ENCODE results near the gene RGS13.

RGS13 gene

GRCh38 chr1:192626366-192627179 lies 9.4 kb upstream of the RGS13 start:
- no peak for DNase-seq (ENCODE audit: low read depth, low spot score)

DNA sequence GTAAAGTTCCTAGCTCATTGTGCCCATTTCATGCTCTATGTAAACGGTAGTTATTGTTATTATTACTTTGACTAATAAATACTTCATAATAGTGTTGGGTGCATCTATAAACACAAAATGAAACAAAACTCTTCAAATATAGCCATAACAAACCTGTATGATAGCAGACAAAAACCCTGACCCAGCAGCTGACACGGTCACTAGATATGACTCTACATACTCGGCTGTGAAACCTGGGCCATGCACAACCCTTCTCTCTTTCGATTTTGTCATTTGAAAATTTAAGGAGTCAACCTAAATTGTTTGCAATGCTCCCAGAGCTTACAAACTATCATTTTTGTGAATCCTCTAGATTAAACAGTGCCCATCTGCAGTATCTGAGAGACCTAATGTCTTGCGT lies 8.0 kb upstream of the RGS13 start:
- DNase-seq (ENCODE audit: low read depth, low spot score): no peak

GRCh38 chr1:192628396-192629057 lies 7.4 kb upstream of the RGS13 start:
- no peak for DNase-seq (ENCODE audit: low read depth, low spot score)

DNA sequence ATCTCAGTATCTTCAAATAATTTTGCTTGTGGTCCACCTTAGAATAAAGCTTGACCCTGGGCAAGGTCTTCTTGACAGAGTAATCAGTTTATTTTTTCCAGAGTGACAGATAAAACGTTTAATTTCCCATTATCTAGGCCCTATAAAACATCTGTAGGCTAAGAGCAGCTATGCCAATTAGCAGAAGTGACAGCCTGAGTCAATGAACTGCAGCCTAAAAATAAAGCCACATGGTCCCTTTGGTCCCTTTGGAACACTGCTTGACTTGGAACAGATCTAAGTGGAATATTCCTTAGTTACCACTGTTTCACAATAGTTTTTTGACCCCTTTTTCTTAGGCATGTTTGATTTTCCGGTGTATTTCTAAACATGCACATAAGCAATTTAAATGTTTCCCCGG lies 6.3 kb upstream of the RGS13 start:
- no peak for DNase-seq (ENCODE audit: low read depth, low spot score)

DNA sequence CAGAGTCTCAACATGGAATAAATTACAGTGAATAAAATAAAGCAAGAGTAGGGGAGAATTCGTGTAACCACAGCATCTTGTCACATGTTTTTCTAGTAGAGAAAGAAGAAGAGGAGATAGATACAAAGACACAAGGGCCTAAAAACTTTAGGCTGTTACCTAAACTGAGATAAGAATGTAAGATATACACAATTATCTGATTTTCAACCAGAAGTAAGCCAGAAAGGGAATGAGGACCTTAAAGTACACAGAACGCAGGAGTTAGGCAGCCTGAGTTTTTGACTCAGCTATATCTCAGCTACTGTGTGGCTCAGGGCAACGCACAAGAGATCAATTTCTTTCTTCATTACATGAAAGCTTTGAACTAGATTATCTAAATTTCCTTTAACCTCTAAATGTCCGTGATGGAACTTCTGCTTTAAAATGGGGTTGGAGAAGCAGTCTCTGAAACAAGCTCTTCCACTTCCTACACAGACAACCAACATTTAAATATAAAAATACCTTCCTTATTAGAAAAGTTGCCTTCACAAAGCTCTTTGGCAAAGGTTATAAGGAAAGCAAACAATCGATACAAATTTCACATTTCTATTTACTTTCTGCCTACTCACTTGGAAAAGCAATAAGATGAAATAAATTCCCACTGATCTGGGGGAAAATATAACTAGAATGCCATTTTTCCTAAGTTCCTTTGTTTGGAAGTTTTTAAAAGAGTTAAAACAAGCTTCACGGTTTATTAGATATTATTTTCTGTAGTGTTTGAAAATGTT lies 5.2 kb upstream of the RGS13 start:
- DNase-seq (ENCODE audit: low read depth, low spot score): no peak

- DNase-seq (ENCODE audit: low read depth, low spot score): no peak
Observed at GRCh38 chr1:192631749-192632148, 4.2 kb upstream of the RGS13 start.

- no peak for DNase-seq (ENCODE audit: low read depth, low spot score)
Observed at GRCh38 chr1:192632188-192632587, 3.8 kb upstream of the RGS13 start.

GRCh38 chr1:192632641-192633532 lies 3.1 kb upstream of the RGS13 start:
- DNase-seq (ENCODE audit: low read depth, low spot score): no peak

- no peak for DNase-seq (ENCODE audit: low read depth, low spot score)
Observed at GRCh38 chr1:192633533-192634253, 2.3 kb upstream of the RGS13 start.

DNA sequence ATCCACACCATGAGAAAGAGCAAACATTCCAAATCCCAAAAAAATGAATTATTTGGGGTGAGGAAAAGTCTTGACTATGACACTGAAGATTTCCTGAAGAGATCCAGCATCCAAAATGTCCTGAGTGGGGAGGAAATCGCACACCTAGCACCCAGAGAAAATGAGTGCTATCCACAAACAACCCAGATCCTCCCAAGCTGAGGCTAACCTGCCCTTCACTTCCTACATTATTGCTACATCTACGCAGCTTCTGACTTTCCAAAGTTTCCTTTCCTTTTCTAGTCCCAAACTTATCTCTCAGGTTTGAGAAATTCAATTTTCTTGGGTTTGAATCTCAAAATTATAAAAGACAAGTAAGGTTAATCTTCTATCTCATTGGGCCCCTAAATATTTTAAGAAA lies 906 bp upstream of the RGS13 start:
- DNase-seq (ENCODE audit: low read depth, low spot score): no peak

DNA sequence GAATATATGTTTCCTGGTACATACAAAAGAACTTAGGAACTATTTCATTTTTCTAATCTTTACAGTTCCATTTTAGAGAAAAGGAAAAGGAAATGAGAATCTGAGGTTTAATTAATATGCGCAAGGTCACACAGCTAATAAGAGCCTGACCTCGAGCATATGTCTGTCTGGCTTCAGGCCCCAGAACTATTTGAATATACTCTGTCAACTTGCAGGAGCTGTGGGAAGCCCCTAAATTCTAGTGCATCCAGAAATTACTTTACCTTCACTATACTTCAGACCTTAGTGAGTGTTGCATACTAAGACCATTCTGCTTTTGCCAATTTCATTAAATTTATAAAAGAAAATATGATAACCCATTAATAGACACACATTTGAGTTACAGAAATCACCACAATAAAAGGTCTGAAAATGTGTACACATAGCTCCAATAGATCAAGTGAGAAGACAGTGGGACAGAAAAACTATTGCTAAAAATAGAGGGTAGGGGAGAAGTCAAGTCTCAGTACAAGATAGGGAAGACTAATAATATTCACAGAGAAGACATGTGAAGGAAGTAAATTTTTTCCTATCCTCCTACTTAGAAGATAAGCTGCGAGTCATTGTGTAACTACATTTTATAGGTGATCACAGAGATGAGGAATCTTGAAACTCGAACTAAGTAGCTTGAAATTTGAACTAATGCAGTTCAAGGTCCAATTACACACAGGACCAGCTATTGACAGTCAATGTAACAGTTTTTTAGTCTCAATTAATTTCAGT lies 3.8 kb downstream of the RGS13 start:
- DNase-seq (ENCODE audit: low read depth, low spot score): no peak

GRCh38 chr1:192652159-192652558 lies 16.2 kb downstream of the RGS13 start:
- DNase-seq (ENCODE audit: low read depth, low spot score): no peak

GRCh38 chr1:192654120-192654519 lies 18.2 kb downstream of the RGS13 start:
- no peak for DNase-seq (ENCODE audit: low read depth, low spot score)

- DNase-seq (ENCODE audit: low read depth, low spot score): no peak
Observed at GRCh38 chr1:192654591-192655251, 18.8 kb downstream of the RGS13 start.

DNA sequence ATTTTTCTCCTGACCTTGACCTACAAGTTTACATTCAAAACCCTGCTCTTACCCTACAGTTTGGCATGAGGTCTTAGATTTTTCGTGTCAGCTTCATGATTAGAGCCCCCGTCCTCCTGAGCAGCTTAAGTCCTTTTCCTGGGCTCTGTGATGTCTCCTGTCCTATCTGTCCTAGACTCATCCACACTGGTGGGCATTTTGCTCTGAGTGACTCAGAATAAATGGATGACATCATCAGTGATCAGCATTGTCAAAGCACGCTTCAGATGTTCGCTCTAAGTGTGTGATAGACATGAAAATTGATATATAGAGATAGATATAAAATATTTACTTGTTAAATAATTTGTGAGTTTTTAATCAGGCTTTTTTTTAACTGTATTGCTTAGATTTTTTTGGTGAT lies 21.8 kb downstream of the RGS13 start:
- no peak for DNase-seq (ENCODE audit: low read depth, low spot score)

- no peak for DNase-seq (ENCODE audit: low read depth, low spot score)
Observed at GRCh38 chr1:192658255-192658654, 22.3 kb downstream of the RGS13 start.

GRCh38 chr1:192660613-192661012 lies 24.7 kb downstream of the RGS13 start:
- no peak for DNase-seq (ENCODE audit: low read depth, low spot score)

DNA sequence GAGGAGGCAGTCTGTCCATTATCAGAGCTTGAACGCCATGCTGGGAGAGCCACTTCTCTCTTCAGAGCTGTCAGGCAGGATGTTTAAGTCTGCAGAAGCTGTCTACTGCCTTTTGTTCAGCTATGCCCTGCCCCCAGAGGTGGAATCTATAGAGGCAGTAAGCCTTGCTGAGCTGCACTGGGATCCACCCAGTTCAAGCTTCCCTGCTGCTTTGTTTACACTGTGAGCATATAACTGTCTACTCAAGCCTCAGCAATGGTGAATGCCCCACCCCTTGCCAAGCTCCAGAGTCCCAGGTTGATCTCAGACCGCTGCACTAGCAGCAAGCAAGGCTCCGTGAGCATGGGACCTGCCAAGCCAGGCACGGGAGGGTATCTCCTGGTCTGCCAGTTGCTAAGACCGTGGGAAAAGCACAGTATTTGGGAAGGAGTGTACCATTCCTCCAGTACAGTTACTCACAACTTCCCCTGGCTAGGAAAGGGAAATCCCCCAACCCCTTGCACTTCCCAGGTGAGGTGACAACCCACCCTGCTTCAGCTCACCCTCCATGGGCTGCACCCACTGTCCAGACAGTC lies 32.5 kb downstream of the RGS13 start:
- DNase-seq (ENCODE audit: low read depth, low spot score): no peak

GRCh38 chr1:192669174-192669573 lies 33.2 kb downstream of the RGS13 start:
- no peak for DNase-seq (ENCODE audit: low read depth, low spot score)

Data from brain pericyte (primary cell).